GM19328 (cell line): Measurements from ENCODE around the gene CD6.

Source experiments
- ATAC-seq: cut with Tn5 transposase; IDR thresholded peaks from one replicate; pipeline ENCODE4 v1.9.1; 2021; ENCODE audit warnings: mild to moderate bottlenecking, moderate library complexity; ENCODE audit not compliant: unreplicated experiment

The CD6 gene

GRCh38 chr11:60934790-60935605, 36.5 kb upstream of the CD6 start:
- ATAC-seq = no peak

- no peak for ATAC-seq
Observed at GRCh38 chr11:60935676-60936442, 35.6 kb upstream of the CD6 start.

- no peak for ATAC-seq
Observed at GRCh38 chr11:60936467-60937143, 34.9 kb upstream of the CD6 start.

GRCh38 chr11:60937144-60937527, 34.3 kb upstream of the CD6 start:
- ATAC-seq = no peak

GRCh38 chr11:60937811-60938210, 33.7 kb upstream of the CD6 start:
- no peak for ATAC-seq

- no peak for ATAC-seq
Observed at GRCh38 chr11:60938500-60938899, 33.0 kb upstream of the CD6 start.

- no peak for ATAC-seq
Observed at GRCh38 chr11:60939301-60939700, 32.2 kb upstream of the CD6 start.

GRCh38 chr11:60939855-60940254, 31.6 kb upstream of the CD6 start:
- no peak for ATAC-seq

GRCh38 chr11:60941371-60942119, 29.9 kb upstream of the CD6 start:
- no peak for ATAC-seq

- ATAC-seq = no peak
Observed at GRCh38 chr11:60942219-60942618, 29.3 kb upstream of the CD6 start.

GRCh38 chr11:60942970-60943565, 28.4 kb upstream of the CD6 start:
- ATAC-seq = no peak

- ATAC-seq = no peak
Observed at GRCh38 chr11:60944490-60945294, 26.8 kb upstream of the CD6 start.

- no peak for ATAC-seq
Observed at GRCh38 chr11:60945295-60945667, 26.2 kb upstream of the CD6 start.

GRCh38 chr11:60946601-60947264, 24.7 kb upstream of the CD6 start:
- no peak for ATAC-seq

- no peak for ATAC-seq
Observed at GRCh38 chr11:60947700-60948099, 23.8 kb upstream of the CD6 start.

GRCh38 chr11:60948250-60948649, 23.2 kb upstream of the CD6 start:
- ATAC-seq = no peak

- ATAC-seq = no peak
Observed at GRCh38 chr11:60950024-60950423, 21.5 kb upstream of the CD6 start.

- ATAC-seq = no peak
Observed at GRCh38 chr11:60950933-60951605, 20.4 kb upstream of the CD6 start.

GRCh38 chr11:60951606-60951903, 19.9 kb upstream of the CD6 start:
- ATAC-seq = no peak
